NOMO-1 treated with DMSO at 0.1 percent for 48 hours (cell line): ENCODE data around the gene TM9SF1.
"Not testable (repeated sequence)": the region's sequence is repeated elsewhere in the genome, so short reads cannot be mapped to it uniquely, and the experiment has no call there.

Source experiments
- DNase-seq: peaks from one replicate; lab custom pipeline; 2025; ENCODE audit not compliant: unreplicated experiment; lab: John Stamatoyannopoulos, UW

TM9SF1 gene

DNA sequence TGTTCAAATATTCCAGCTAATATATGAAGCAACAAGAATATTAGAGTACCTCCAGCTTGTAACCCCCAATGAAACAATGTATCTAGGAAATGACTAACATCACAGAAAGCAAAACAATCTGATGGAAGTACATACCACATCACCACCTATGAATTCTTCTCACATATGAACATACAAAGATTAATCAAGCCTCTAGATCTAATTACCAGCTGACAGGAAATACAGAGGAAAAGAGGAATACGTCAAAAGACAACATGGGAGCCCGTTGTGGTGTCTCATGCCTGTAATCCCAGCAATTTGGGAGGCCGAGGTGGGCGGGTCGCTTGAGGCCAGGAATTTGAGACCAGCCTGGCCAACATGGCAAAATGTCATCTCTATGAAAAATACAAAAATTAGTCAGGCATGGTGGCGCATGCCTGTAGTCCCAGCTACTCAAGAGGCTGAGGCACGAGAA lies 29.4 kb upstream of the TM9SF1 start:
- DNase-seq: no peak

- not testable (repeated sequence) for DNase-seq
Observed at GRCh38 chr14:24222987-24223386, 27.7 kb upstream of the TM9SF1 start.

DNA sequence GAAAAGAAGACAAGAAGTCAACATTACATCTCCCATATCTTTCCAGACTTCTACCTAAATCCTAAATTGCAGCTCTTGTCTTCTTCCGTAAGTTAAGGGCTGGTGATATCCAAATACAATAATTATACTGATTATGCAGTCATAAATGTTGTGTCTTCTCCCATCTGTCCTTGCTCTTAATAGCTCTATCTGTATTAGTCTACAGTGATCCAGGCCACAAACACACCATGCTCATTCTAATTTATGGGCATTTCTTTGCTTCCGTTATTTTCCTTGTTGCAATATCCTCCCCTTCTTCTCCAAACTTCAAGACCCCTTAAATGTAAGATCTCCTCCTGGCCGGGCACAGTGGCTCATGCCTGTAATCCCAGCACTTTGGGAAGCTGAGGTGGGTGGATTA lies 24.3 kb upstream of the TM9SF1 start:
- no peak for DNase-seq

- DNase-seq: no peak
Observed at GRCh38 chr14:24219080-24219479, 23.8 kb upstream of the TM9SF1 start.

DNA sequence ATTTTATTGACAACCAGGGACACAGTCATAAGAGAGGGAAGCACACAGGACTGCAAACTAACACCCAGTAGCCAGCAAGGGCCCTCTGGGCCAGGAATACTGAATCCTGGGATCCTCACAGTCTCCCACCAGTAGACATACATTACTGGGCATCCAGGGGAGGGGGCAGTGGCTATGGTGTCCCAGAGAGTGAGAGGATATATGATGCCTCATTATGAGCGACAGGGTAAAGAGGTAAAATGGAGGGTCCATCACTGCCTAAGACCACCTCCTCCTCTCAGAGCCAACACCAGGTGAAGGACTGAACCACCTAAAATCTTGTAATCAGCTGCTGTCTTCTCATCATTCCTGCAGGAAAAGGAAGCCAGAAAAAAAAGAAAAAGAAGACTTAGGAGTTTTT lies 21.6 kb upstream of the TM9SF1 start:
- DNase-seq: not testable (repeated sequence)

- no peak for DNase-seq
Observed at GRCh38 chr14:24216345-24216699, 21.1 kb upstream of the TM9SF1 start.

GRCh38 chr14:24215495-24216344 lies 20.5 kb upstream of the TM9SF1 start, which contains the start of gene MDP1:
Gene MDP1, minus strand, starts transcription at chr14:24216066. Its CDS starts 111 bp downstream, at chr14:24215955.
- peak; percentile 93 for DNase-seq

DNA sequence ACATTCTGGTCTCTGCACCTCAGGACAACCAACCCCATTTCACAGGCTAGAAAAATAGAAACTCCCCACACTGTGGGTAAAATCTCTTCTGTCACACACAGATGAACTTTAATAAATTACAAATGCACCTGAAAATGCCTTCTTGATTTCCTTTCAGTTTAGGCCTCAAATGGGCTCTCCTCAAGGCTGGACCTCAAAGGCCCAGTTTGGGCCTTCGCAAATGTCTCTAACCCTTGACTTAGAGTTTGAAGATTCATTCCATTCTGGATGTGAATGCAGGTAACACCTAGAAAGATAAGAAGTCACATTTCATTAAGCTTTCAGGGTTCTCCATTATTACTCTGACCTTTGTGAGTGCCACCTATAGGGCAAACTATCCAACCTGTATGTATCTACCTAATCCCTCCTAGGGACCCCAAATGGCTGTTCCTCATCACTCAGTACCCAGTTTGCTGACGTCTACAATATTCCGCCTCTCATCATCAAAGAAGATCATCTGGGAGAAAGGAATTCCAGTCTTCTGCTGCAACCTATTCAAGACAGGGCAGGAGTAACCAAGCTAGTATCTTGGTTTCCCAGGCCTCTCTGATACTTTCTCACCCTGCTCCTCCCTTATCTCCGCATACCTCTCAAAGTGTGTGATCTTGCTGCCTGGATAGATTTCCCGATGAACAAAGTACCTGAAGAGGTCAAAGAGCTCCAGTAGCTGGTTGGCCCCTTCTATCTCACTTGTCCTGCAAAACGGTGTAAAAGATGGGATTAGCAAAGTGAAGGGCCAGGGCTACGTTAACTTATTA lies 18.8 kb upstream of the TM9SF1 start:
- no peak for DNase-seq

- peak; percentile 98 for DNase-seq
Observed at GRCh38 chr14:24212924-24213865, 18.0 kb upstream of the TM9SF1 start, which contains the start of gene CHMP4A. Gene CHMP4A, minus strand, starts transcription at chr14:24213488. Its CDS starts 49 bp downstream, at chr14:24213439.

- no peak for DNase-seq
Observed at GRCh38 chr14:24211311-24211710, 16.1 kb upstream of the TM9SF1 start.

- no peak for DNase-seq
Observed at GRCh38 chr14:24207625-24208024, 12.4 kb upstream of the TM9SF1 start.

DNA sequence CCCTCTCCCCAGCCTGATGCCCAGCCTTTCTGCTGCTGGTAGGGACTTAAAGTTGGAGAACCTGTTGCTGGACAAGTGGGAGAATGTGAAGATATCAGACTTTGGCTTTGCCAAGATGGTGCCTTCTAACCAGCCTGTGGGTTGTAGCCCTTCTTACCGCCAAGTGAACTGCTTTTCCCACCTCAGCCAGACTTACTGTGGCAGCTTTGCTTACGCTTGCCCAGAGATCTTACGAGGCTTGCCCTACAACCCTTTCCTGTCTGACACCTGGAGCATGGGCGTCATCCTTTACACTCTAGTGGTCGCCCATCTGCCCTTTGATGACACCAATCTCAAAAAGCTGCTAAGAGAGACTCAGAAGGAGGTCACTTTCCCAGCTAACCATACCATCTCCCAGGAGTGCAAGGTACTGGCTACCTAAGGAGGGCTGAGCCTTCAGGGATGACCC lies 11.9 kb upstream of the TM9SF1 start:
- no peak for DNase-seq

DNA sequence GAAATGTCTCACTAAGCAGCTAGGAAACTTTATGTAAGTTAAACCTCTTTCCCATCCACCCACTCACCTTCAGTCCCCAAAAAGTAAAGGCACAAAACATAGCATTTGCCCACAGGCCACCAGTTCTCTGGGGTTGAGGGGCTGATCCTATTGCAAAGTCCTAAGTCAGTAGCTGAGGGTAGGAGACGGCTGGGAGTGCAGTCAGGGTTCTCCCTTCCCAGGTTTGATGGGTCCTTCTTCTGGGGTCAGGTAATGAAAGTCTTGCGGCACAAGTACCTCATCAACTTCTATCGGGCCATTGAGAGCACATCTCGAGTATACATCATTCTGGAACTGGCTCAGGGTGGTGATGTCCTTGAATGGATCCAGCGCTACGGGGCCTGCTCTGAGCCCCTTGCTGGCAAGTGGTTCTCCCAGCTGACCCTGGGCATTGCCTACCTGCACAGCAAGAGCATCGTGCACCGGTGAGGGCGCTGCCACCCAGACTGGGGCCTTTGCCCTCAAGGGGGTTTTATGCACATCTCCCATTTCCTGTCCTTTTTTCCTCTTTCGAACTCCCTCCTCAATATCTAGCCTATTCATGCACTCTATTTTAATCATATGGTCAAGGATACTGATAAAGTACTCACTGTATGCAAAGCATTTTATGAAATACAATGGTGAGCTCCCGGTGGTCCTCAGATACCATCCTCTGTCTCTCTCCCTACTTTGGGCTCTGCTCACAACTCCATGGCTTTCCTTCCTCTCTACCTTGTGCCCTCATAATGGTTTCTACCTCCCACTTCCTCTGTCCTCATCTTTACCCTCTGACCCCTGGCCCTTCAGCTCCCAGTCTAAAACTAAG lies 11.2 kb upstream of the TM9SF1 start:
- no peak for DNase-seq

DNA sequence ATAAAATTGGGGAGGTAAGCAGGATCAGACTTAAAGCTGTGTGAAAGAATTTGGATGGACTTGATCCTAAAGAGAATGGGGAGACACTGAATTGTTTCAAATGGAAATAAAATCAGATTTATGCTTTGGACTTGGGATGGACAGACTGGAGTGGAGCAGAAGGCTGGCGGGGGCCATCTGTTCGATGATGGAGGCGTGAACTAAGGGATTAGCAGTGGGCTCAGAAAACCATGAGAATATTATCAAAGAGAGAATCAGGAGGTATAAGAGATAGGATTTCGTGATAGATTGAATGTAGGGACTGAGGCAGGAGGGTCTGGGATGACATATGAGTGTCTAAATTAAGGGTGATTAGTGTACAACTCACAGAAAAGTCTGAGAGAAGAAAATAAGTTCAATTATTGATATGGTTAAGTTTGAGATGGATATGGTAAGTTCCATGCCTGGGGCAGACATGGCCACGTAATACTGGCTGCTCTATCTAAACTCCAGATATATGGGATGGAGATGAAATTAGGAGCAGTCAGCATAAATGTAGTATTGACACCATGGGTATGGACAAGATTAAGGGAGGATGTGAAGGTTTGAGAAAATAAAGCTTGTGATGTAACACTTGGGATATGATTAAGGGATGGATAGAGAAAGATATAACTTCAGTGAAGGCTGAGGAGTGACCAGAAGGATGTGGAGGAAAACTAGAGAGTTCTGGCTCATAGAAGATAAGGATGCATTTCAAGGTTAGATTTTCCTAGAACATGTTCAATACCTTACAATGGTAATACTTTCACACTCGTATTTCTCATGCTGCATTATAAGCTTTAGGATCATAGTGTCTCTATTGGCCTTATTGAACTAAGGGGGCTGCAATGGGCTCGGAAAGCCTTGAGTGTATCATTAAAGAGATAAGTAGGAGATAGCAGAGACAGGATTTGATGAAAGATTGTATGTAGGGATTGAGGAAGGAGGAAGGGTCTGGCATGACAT lies 9.2 kb upstream of the TM9SF1 start:
- no peak for DNase-seq

DNA sequence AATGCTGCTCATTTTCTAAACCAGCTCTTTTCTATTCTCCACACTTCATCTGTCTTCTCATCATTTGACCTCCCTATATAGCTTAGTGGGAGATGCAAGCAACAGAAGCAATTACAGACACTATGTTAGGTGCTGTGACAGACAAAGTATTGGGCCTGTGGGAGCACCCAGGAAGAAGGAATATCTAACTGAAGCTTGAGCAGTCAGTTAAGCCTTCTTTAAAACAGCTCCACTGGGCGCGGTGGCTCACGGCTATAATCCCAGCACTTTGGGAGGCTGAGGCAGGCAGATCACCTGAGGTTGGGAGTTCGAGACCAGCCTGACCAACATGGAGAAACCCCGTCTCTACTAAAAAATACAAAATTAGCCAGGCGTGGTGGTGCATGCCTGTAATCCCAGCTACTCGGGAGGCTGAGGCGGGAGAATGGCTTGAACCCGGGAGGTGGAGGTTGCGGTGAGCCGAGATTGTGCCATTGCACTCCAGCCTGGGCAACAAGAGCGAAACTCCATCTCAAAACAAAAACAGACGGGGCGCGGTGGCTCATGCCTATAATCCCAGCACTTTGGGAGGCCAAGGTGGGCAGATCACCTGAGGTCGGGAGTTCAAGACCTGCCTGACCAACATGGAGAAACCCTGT lies 8.1 kb upstream of the TM9SF1 start:
- DNase-seq: not testable (repeated sequence)

GRCh38 chr14:24202538-24202937 lies 7.3 kb upstream of the TM9SF1 start:
- DNase-seq: not testable (repeated sequence)

DNA sequence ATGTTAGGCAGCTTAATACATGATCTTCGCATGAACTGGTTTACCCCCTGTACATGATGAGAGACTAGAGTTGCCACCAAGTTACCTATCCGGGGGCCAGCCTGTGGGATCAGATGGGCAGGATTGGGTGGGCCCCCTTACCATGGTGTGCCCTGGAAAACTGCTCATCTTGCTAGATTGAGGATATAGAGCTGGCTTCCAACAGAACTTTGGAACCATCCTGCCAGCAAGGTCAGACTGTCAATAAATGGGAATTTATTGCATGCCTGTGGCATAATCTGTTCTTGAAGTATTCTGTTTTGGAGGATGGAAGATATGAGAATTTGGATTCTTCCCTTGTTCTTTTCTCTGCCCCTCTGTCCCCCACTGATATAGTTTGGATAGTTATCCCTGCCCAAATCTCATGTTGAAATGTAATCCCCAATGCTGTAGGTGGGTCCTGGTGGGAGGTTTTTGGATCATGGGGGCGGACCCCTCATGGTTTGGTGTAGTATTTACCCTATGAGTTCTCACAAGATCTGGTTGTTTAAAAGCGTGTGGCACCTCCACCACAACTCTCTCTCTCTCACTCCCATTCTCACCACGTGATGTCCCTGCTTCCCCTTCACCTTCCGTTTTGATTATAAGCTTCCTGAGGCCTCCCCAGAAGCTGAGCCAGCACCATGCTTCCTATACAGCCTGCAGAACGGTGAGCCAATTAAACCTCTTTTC lies 3.7 kb upstream of the TM9SF1 start:
- no peak for DNase-seq

DNA sequence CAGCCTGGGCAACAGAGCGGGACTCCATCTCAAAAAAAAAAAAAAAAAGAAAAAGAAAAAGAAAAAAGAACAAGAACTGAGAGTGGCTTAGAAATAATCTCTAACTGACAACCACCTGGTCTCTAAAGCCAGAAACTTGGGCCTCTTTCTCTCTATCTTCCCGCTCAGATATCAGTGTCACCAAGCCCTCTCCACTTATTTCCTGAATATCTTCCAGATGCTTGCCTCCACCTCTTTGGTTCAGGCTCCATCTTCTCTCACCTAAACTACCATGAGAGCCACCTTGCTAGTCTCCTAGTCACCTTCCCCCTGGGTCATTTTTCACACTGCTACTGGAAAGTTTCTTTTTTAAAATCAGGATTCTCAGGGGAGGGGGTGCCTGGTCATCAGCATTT lies 1.8 kb upstream of the TM9SF1 start:
- DNase-seq: no peak
